Astrocyte (in vitro differentiated cells and primary cell): Measurements from ENCODE around the gene CEP57.
"Not testable (repeated sequence)": the region's sequence is repeated elsewhere in the genome, so short reads cannot be mapped to it uniquely, and the experiment has no call there.

Experiments
- CTCF ChIP-seq: IDR thresholded peaks from 2 replicates; pipeline ENCODE4 v1.5.1; 2011; ENCODE audit warnings: low read depth, mild to moderate bottlenecking, inconsistent platforms, low read length, moderate library complexity; ENCODE audit not compliant: insufficient read depth
- EZH2 ChIP-seq: IDR thresholded peaks from 2 replicates; pipeline ENCODE4 v1.6.1; 2012; ENCODE audit warnings: mild to moderate bottlenecking, low read length, inconsistent platforms; ENCODE audit not compliant: insufficient read depth

- TF ChIP-seq CTCF, EZH2: not testable (repeated sequence)
These were observed 64.1 kb downstream of the CEP57 start for GRCh38 chr11:95854362-95854761.
